ENCODE data around the gene ASXL2.
A peak's percentile ranks its signal among the peaks of the same experiment; 100 is the strongest.
"Not testable (repeated sequence)": the region's sequence is repeated elsewhere in the genome, so short reads cannot be mapped to it uniquely, and the experiment has no call there.

The ASXL2 gene

GRCh38 chr2:25831746-25832449, 46.4 kb downstream of the ASXL2 start:
- no peak for DNase-seq

- DNase-seq, result no peak
Observed at GRCh38 chr2:25829828-25830227, 48.5 kb downstream of the ASXL2 start.

DNA sequence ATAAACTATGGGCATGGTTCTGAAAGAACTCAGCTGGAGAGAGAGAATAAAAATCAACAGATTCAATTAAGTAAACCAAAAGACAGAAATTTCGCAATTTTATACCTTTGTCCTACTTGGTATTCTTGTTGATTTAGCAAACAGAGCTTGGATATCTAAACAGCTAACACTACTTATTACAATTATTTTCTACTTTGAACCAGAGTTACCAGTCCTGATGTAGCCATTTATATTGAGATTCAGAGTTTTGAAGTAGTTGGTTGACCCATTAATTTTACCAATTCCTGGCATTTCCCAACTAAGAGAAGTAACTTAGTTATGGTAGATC, 48.9 kb downstream of the ASXL2 start:
- no peak for DNase-seq

DNA sequence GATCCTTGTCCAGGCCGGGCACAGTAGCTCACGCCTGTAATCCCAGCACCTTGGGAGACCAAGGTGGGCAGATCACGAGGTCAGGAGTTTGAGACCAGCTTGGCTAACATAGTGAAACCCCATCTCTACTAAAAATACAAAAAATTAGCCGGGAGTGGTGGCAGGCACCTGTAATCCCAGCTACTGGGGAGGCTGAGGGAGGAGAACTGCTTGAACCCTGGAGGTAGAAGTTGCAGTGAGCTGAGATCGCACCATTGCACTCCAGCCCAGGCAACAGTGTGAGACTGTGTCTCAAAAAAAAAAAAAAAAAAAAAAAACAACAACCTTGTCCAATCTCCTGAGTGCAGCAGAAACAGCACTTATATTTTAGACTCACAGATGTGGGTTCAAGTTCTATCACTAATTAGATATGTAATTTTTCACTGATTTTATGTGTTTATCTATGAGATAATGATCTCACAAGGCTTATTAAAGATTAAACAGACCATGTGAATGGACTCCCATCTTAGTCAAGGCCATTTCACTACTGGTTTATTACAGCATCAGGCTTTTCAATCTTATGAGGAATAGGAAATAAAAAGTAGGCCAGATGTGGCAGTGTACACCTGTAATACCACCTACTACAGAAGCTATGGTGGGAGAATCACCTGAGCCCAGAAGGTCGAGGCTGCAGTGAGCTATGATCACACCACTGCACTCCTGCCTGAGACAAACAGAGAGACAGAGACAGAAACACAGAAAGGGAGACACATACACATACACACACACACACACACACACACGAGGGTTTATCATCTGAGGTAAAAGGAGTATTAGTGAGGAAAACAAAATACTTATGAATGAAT, 49.5 kb downstream of the ASXL2 start:
- DNase-seq, result not testable (repeated sequence)

DNA sequence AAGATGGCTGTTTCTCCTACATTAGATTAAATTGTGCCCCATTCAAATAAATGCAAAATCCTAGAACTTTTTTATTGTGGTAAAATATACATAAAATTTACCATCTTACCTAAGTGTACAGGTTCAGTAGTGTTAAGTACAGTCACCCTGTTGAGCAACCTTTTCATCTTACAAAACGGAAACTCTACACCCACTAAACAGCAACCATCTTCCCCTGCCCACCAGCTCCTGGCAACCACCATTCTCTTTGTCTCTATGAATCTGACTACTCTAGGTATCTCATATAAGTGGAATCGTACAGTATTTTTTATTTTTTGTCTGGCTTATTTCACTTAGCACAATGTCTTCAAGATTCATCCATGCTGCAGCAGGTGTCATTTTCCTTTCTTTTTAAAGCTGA, 53.0 kb downstream of the ASXL2 start:
- DNase-seq, result no peak

DNA sequence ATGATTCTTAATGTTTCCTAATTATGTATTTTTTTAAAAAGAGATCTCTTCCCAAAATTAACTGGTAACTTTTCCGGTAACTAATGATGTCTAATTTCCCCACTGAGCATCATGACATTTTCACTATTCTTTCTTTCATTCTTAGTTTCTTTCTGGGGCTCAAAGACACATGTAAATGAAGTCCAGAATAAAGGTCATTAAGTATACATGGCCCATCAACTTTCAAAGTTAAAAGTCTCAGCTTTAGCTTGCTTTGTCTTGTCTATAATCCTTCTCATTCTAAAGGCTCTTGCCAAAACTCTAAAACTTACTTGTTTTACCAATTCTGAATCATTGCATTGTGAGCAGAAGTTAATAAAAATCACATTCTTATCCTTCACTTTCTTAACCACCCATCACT, 53.6 kb downstream of the ASXL2 start:
- no peak for DNase-seq

GRCh38 chr2:25824216-25824615, 54.1 kb downstream of the ASXL2 start:
- DNase-seq, result no peak

DNA sequence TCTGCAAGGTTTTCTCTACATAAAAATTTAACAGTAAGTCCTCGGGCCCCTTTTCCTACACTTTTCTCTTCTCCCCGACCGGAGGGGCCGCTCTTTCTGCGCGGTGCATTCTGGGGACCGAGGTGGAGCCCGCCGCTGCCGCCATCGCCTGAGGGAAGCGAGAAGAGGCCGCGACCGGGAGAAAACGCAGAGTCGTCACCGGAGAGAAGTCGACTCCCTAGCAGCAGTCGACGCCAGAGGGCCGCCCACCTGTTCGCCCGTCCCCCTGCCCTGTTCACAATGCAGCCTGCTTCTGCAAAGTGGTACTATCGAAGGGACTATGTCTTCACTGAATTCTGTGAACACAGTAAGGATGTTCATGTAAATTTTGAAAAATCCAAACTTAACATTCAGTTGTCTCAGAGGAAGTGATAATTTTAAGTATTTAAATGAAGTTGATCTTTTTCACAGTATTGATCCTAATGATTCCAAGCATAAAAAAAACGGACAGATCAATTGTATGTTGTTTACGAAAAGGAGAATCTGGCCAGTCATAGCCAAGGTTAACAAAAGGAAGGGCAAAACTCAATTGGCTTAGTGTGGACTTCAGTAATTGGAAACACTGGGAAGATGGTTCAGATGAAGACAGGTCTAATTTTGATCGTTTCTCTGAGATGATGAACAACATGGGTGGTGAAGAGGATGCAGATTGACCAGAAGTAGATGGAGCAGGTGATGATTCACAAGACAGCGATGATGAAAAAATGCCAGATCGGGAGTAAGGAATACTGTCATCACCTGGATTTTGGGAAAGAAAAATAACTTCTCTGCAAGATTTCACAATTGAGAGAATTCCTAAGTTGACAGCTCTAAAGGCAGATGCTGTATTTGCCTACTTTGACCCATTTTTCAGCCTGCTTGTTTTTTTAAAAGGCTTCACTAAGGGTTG, 55.8 kb downstream of the ASXL2 start:
- peak; percentile 49 for DNase-seq

DNA sequence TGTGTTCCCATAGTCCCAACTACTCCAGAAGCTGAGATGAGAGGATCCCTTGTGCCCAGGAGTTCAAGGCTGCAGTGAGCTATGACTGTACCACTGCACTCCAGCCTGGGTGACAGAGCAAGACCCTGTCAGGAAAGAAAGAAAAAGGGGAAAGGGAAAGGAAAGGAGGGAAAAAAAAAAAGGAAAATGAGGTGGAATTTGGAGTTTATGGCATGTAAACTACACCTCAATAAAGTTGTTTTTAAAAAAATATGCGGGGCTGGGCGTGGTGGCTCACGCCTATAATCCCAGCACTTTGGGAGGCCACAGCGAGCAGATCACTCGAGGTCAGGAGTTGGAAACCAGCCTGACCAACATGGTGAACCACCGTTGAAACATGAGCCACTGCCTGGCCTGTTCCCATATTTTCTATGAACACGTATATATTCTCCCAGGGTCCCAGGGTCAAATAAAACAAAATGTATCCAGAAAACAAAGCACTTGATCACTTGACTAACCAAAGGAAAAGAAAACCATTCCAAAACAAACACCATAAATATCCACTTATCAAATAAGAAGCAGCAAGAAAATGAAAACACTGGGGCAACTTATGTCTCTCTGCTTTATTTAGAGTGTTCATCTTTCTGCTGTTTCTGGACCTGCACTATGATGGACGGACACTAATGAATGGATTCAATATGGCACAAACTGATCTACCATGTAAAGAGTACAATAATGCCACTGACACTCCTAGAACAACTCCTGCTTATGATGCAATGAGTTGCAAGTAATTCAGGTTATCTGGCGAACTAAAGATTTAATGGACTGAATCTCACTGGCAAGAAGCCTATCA, 56.8 kb downstream of the ASXL2 start:
- DNase-seq, result peak; percentile 16

- DNase-seq, result no peak
Observed at GRCh38 chr2:25819597-25820039, 58.7 kb downstream of the ASXL2 start.

DNA sequence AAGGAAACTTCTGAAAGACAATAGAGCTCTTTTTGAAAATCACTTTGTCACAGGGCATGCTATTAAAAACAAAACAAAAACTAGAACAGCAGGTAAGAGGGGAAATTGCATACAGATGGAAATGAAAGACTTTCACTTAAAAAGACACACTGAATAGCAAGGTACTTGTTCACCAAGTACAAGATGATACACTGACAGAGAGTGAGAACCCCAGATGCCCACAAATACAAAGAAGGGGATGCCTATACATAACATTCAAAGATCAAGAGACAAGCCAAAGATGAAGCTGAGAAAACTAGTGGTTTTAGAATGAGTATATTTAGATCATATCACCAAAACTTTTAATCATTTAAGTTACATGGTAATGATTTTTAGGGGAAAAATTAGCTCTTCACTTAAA, 60.7 kb downstream of the ASXL2 start:
- no peak for DNase-seq

GRCh38 chr2:25817006-25817405, 61.3 kb downstream of the ASXL2 start:
- no peak for DNase-seq

GRCh38 chr2:25816249-25816648, 62.0 kb downstream of the ASXL2 start:
- no peak for DNase-seq

GRCh38 chr2:25814681-25815080, 63.6 kb downstream of the ASXL2 start:
- DNase-seq, result peak; percentile 18

DNA sequence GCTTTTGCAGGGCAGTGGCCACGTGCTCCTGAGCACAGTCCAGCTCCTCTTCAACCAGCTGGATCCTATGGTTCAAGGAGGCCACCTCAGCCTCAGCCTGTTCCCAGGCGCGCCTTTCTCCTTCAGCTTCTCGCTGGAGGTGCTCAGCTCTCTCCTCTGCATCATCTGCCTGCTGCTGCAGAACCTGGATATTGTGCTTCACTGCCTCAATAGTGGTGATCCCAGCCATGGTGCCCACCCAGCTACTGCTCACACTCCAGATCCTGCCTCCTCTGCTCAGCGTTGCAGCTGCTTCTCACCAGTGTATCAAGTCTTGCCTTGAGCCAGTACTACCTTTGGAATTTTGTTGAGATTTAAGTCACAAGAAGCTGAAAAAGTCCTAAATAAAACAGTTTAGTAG, 67.9 kb downstream of the ASXL2 start:
- no peak for DNase-seq

GRCh38 chr2:25809646-25810045, 68.6 kb downstream of the ASXL2 start:
- no peak for DNase-seq

DNA sequence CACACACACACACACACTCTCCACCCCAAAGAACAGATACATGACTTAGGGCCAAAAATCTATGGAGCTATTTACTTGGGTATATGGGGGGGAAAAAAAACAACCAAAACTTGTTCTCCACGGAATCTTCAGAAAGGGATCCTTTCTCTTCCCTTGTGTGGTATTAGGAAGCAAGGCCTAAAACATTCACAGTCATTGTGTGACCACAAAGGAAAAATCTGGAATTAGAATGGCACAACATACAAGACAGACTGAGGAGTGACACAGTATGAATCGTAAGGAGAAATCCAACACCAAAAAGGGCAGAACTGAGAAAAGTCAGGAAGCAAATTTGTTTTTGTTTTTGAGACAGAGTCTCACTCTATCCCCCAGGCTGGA, 70.3 kb downstream of the ASXL2 start:
- DNase-seq, result peak; percentile 69

DNA sequence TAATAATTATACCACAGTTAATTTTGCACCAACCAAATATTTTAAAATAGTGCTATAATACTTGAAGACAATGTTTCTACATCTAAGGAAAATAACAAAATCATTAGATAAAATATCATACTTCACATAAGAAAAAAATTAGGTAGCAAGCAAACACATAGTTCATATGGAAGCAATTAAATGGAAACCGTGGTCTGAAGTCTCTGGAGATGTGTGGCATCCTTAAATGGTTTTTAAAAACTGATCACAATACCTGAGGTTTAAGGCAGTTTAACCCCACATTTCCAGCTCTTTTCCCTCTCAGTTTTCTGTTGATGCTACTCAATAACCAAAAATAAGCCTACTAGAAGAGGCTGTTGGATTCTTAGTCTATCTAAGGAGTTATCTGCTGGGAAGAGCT, 71.3 kb downstream of the ASXL2 start:
- DNase-seq, result peak; percentile 39

DNA sequence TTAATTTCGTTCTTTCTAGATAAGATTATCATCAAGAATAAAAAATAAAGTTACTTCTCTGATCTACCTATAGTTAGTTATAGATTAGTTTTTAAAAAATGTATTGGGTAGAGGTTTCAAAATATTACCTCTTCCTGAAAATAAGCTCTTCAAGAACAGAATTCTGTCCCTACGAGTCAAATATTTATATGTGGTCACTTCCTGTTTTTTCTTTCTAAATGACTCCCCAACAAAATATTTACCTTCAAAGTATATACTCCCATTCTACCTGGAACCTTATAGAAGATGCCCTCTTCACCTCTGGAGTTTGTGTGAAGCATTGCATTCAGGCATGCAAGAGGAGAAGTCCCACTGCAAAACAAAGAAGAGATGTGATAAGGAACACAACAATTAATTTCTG, 72.3 kb downstream of the ASXL2 start:
- no peak for DNase-seq

- DNase-seq, result no peak
Observed at GRCh38 chr2:25804338-25804737, 73.9 kb downstream of the ASXL2 start.

GRCh38 chr2:25799301-25799700, 79.0 kb downstream of the ASXL2 start:
- DNase-seq, result no peak

All from fibroblast of skin of right quadriceps (primary cell).